Panc1 (cell line): ENCODE data around the gene MICAL2. TPM values are rescaled to one million over a fixed set of nuclear protein-coding genes. Genes with fewer than 3 reads are reported as not detected.

Experiments used
- ATAC-seq: fragments of 200-7000 bp; cut with Tn5 transposase; 2 replicates; pipeline ENCODE4 v1.9.1; 2020; ENCODE audit warnings: mild to moderate bottlenecking, moderate library complexity
- BruUV-seq: library from RNA; stranded (reverse); fragments of 400-500 nt; replicated peaks from 2 replicates; lab custom pipeline; 2021; lab: Mats Ljungman, UMichigan
- CTCF ChIA-PET: fragments of 300-600 bp; sonication (Branson Sonifier 250); formaldehyde crosslinking; loops from one replicate; lab custom pipeline; 2022; ENCODE audit warnings: antibody characterized with exemption; lab: Charles Lee
- POLR2A ChIA-PET: fragments of 300-600 bp; sonication (Branson Sonifier 250); formaldehyde crosslinking; loops from one replicate; lab custom pipeline; 2022; ENCODE audit warnings: antibody characterized with exemption; lab: Charles Lee
- DNase-seq: peaks from one replicate; pipeline ENCODE4 v3.0.0-alpha.2; 2010; ENCODE audit warnings: low read depth, low spot score
- H3K27ac ChIP-seq: 2 replicates; pipeline ENCODE4 v1.5.1; 2011; ENCODE audit warnings: mild to moderate bottlenecking, low read length, inconsistent platforms
- H3K27me3 ChIP-seq: fragments of 200-500 bp; sonication (Bioruptor generic); 2 replicates; pipeline ENCODE4 v1.6.0; 2014; ENCODE audit warnings: low read length, inconsistent platforms; ENCODE audit not compliant: control insufficient read depth, insufficient read depth
- H3K36me3 ChIP-seq: fragments of 200-500 bp; sonication (Bioruptor generic); 2 replicates; pipeline ENCODE4 v1.5.1; 2014; ENCODE audit warnings: inconsistent platforms, mild to moderate bottlenecking, low read length, moderate library complexity; ENCODE audit not compliant: control insufficient read depth, insufficient read depth
- H3K4me1 ChIP-seq: 2 replicates; pipeline ENCODE4 v1.5.1; 2011; ENCODE audit warnings: inconsistent platforms, mild to moderate bottlenecking, low read length, moderate library complexity; ENCODE audit not compliant: control insufficient read depth, insufficient read depth
- H3K4me3 ChIP-seq, 2 experiments: 2 replicates each; pipeline ENCODE4 v1.5.1; 2011 to 2012; ENCODE audit warnings: low read depth in 2 of 2, low read length in 2 of 2, mild to moderate bottlenecking in 2 of 2, inconsistent platforms in 1 of 2, moderate library complexity in 1 of 2
- H3K9me3 ChIP-seq: fragments of 200-500 bp; sonication (Bioruptor generic); 2 replicates; pipeline ENCODE4 v1.5.1; 2014; ENCODE audit warnings: low read depth, mild to moderate bottlenecking, inconsistent platforms, low read length, moderate library complexity; ENCODE audit not compliant: control insufficient read depth, insufficient read depth
- POLR2AphosphoS5 ChIP-seq: IDR thresholded peaks from 2 replicates; pipeline ENCODE4 v1.6.1; 2012; ENCODE audit warnings: mild to moderate bottlenecking, low read depth, low read length, moderate library complexity
- SIN3A ChIP-seq: IDR thresholded peaks from 2 replicates; pipeline ENCODE4 v1.6.1; 2012; ENCODE audit warnings: low read depth, mild to moderate bottlenecking, low read length, moderate library complexity, borderline replicate concordance; ENCODE audit not compliant: insufficient read depth
- TCF7L2 ChIP-seq: IDR thresholded peaks from 2 replicates; pipeline ENCODE4 v1.6.1; 2011; ENCODE audit warnings: mild to moderate bottlenecking, low read depth, low read length, inconsistent platforms
- in situ Hi-C: cut with HindIII; loops from 2 replicates; pipeline ENCODE4 v1.10.0; 2016; ENCODE audit warnings: low sequenced_read_pairs, low pct_unique_long_range_greater_than_20kb
- intact Hi-C: fragments of 100-400 bp; cut with micrococcal nuclease; formaldehyde crosslinking; loops from one replicate; pipeline ENCODE4 v1.10.0; 2022; ENCODE audit not compliant: unreplicated experiment
- total RNA-seq: library from RNA; stranded (reverse); gene quantifications from one replicate; pipeline ENCODE4 v1.2.1, GENCODE V29; 2021; ENCODE audit not compliant: unreplicated experiment
- TF ChIP-seq, protein P1 (sequence below): fragments of 450-650 bp; IDR thresholded peaks from 2 replicates; pipeline ENCODE4 v1.5.1; 2017; ENCODE audit warnings: mild to moderate bottlenecking
- TF ChIP-seq, protein P2 (sequence below), 2 experiments: IDR thresholded peaks; 2 replicates each; pipeline ENCODE4 v1.6.1; 2011 to 2012; ENCODE audit warnings: low read depth in 2 of 2, control low read depth in 1 of 2, low read length in 1 of 2, mild to moderate bottlenecking in 1 of 2, moderate library complexity in 1 of 2; ENCODE audit not compliant: insufficient read depth in 1 of 2

Gene MICAL2
- total RNA-seq, 1 experiment from 2014 or later, result 199 TPM

DNA sequence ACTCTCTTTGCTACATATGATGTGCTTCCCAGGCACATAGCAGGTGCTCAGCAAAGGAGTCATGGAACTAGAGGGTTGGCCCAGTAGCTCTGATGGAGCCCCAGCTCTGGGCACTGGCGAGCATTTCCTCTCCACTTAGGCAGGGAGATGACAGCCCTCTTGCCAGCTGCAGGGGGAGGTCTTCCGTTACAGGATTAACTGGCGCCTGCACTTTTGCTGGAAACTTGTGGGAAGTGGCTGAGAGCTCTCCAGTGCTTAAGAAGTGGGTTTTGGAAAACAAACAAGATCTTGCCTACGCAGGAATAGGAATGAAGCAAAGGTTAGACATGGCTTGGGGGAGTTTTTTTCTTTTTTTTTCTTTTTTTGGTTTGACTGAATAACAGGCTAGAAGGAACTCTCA, 75.5 kb downstream of the MICAL2 start:
- in situ Hi-C loops (no loop called here), intact Hi-C loops (no loop called here)
- ChIA-PET POLR2A (no interaction called here), CTCF (no interaction called here)
- TF ChIP-seq POLR2AphosphoS5, result no peak
- TF ChIP-seq, protein P1, sequence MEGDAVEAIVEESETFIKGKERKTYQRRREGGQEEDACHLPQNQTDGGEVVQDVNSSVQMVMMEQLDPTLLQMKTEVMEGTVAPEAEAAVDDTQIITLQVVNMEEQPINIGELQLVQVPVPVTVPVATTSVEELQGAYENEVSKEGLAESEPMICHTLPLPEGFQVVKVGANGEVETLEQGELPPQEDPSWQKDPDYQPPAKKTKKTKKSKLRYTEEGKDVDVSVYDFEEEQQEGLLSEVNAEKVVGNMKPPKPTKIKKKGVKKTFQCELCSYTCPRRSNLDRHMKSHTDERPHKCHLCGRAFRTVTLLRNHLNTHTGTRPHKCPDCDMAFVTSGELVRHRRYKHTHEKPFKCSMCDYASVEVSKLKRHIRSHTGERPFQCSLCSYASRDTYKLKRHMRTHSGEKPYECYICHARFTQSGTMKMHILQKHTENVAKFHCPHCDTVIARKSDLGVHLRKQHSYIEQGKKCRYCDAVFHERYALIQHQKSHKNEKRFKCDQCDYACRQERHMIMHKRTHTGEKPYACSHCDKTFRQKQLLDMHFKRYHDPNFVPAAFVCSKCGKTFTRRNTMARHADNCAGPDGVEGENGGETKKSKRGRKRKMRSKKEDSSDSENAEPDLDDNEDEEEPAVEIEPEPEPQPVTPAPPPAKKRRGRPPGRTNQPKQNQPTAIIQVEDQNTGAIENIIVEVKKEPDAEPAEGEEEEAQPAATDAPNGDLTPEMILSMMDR, result no peak
- TF ChIP-seq SIN3A, result no peak
- TF ChIP-seq, protein P2, sequence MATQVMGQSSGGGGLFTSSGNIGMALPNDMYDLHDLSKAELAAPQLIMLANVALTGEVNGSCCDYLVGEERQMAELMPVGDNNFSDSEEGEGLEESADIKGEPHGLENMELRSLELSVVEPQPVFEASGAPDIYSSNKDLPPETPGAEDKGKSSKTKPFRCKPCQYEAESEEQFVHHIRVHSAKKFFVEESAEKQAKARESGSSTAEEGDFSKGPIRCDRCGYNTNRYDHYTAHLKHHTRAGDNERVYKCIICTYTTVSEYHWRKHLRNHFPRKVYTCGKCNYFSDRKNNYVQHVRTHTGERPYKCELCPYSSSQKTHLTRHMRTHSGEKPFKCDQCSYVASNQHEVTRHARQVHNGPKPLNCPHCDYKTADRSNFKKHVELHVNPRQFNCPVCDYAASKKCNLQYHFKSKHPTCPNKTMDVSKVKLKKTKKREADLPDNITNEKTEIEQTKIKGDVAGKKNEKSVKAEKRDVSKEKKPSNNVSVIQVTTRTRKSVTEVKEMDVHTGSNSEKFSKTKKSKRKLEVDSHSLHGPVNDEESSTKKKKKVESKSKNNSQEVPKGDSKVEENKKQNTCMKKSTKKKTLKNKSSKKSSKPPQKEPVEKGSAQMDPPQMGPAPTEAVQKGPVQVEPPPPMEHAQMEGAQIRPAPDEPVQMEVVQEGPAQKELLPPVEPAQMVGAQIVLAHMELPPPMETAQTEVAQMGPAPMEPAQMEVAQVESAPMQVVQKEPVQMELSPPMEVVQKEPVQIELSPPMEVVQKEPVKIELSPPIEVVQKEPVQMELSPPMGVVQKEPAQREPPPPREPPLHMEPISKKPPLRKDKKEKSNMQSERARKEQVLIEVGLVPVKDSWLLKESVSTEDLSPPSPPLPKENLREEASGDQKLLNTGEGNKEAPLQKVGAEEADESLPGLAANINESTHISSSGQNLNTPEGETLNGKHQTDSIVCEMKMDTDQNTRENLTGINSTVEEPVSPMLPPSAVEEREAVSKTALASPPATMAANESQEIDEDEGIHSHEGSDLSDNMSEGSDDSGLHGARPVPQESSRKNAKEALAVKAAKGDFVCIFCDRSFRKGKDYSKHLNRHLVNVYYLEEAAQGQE (IDR thresholded peaks at IDR 0.05; ENCODE audit: insufficient read depth in 1 of 2, low read depth in 2 of 2, low read length in 1 of 2), result no peak
- TF ChIP-seq TCF7L2, result no peak
- Histone ChIP-seq H3K4me1 (peaks cover 56% of the 10 kb centered on the region), H3K36me3 (peaks cover 5% of the 10 kb centered on the region), H3K27me3 (no peaks in the 10 kb centered on the region), H3K27ac (peak overlapping the region; percentile 74), H3K4me3 (no peak overlapping the region), H3K9me3 (no peaks in the 10 kb centered on the region)
- ATAC-seq (no peak), DNase-seq (no peak)
- no TSS peak for BruUV-seq

DNA sequence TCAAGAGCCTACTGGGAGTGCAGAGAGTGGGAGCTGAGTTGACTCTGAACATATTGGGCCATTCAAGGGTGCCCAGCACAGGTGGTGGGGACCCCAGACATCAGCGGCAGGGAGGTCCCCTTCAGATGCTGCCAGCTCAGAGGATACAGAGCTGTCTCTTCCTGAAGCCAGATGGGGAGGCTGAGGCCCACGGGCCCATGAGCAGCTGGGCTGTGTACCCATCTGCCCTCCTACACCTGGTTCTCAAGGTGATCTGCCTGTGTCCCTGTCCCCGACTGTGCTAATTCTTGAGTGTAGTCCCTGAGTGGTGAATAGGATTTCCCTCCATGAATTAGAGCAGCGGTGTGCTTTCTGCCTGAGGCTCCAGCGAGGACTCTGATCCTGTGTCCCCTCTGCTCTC, 76.3 kb downstream of the MICAL2 start:
- CTCF ChIA-PET, result no interaction called here
- Histone ChIP-seq H3K4me1 (peaks cover 49% of the 10 kb centered on the region), H3K27me3 (no peaks in the 10 kb centered on the region), H3K9me3 (no peaks in the 10 kb centered on the region), H3K27ac (peak overlapping the region; percentile 67), H3K4me3 (no peak overlapping the region), H3K36me3 (peaks cover 5% of the 10 kb centered on the region)
- POLR2A ChIA-PET, result no interaction called here
- intact Hi-C loops, result no loop called here
- TF ChIP-seq, protein P1, result no peak
- TF ChIP-seq, protein P2 (IDR thresholded peaks at IDR 0.05; ENCODE audit: insufficient read depth in 1 of 2, low read depth in 2 of 2, low read length in 1 of 2), result no peak
- TF ChIP-seq SIN3A (no peak), TCF7L2 (no peak)
- no TSS peak for BruUV-seq
- in situ Hi-C loops, result no loop called here
- DNase-seq, result no peak
- no peak for ATAC-seq
